Epithelial cell of esophagus (primary cell): Measurements from ENCODE around the gene KCNA1.

Source experiments
- DNase-seq: peaks from one replicate; pipeline ENCODE4 v3.0.0; 2010; ENCODE audit warnings: low read depth
- H3K4me3 ChIP-seq: 2 replicates; pipeline ENCODE4 v1.5.1; 2011; ENCODE audit warnings: mild to moderate bottlenecking, low read length, control low read depth
- CTCF ChIP-seq: IDR thresholded peaks from 2 replicates; pipeline ENCODE4 v1.5.1; 2011; ENCODE audit warnings: low read depth, mild to moderate bottlenecking, low read length, control low read depth, inconsistent platforms; ENCODE audit not compliant: insufficient read depth; ENCODE audit errors: missing control alignments

KCNA1 gene

GRCh38 chr12:4958697-4959375 lies 49.1 kb downstream of the KCNA1 start:
- DNase-seq = no peak
- TF ChIP-seq CTCF = no peak
- no peak overlapping the region for H3K4me3 ChIP-seq

- TF ChIP-seq CTCF = no peak
- no peak for DNase-seq
- H3K4me3 ChIP-seq = no peak overlapping the region
These were observed 49.7 kb downstream of the KCNA1 start for GRCh38 chr12:4959381-4959780.

GRCh38 chr12:4960030-4960429 lies 50.3 kb downstream of the KCNA1 start:
- DNase-seq = no peak
- H3K4me3 ChIP-seq = no peak overlapping the region
- TF ChIP-seq CTCF = no peak

- no peak for DNase-seq
- no peak overlapping the region for H3K4me3 ChIP-seq
- TF ChIP-seq CTCF = no peak
These were observed 50.8 kb downstream of the KCNA1 start for GRCh38 chr12:4960547-4960946.

GRCh38 chr12:4961311-4961710 lies 51.6 kb downstream of the KCNA1 start:
- TF ChIP-seq CTCF = no peak
- H3K4me3 ChIP-seq = no peak overlapping the region
- DNase-seq = no peak

- DNase-seq = no peak
- TF ChIP-seq CTCF = no peak
- H3K4me3 ChIP-seq = no peak overlapping the region
These were observed 53.1 kb downstream of the KCNA1 start for GRCh38 chr12:4962539-4963486.
